H4 (cell line): ENCODE data around the gene VPS35L. TPM values are rescaled to one million over a fixed set of nuclear protein-coding genes. Genes with fewer than 3 reads are reported as not detected.

Experiments used
- DNase-seq: peaks from one replicate; pipeline ENCODE4 v3.0.0-alpha.2; 2015; ENCODE audit warnings: low spot score
- total RNA-seq: library from RNA; depleted of rRNA; stranded (reverse); fragments of >200 nt; shearing (Covaris generic); gene quantifications from 2 replicates; pipeline ENCODE4 v1.2.3, GENCODE V29; 2014; rRNA removed

VPS35L gene
- total RNA-seq, 1 experiment from 2014 or later: 32.9 TPM

DNA sequence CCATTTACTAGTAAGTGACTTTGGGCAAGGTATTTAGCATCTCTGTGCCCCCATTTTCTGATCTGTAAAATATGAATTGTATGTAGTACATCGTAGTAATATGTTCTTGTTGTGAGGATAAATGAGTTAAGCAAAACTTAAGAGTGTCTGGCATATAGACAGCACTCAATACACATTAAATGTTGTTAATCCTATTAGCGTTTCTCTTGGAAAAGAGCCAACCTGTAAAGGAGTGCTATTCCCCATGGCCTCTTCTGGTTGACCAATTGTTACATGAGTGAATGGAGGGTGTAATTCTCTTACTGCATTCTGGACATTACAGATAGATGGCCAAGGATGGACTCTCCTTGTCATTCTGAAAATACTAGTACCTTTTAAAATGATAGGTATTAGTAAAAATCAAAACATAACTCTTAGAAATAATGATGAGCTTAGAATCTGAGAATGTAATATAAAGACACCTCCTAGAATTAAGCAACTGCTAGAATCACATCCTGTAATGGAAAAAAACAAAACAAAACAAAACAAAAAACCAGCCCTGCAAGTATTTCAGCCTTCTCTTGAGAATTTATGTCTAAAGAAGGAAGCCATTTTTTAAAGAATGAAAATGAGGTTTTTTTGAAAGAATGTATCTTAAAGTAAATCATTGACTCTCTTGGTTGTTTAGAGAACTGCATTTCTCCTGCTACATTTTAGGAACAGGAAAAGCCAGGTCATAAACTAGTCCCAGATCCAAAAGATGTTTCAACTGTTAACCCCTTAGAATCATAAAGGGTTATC, 193.1 kb downstream of the VPS35L start:
- no peak for DNase-seq

DNA sequence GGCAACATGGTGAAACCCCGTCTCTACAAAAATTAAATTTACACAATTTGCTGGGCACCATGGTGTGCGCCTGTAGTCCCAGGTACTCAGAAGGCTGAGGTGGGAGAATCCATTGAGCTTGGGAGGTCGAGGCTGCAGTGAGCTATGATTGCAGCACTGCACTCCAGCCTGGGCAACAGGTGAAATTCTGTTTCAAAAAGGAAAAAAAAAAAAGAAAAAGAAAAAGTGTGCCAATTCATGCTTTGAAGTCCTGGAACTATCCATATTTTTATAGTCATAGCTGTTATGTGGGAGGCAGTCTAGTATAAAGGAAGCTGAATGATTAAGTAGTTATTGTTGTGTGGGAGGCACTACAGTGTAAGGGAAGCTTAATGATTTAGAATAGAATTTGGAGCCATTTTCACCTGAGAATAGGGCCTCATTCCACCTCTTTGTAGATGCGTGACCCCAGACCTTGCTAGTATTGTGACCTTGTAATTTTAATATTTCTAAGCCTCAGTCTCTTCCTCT, 194.1 kb downstream of the VPS35L start:
- DNase-seq: no peak

Other genes starting within 250 kb of the VPS35L start
- not detected in 2 replicates for gene TMC5, start 137.8 kb upstream of the VPS35L start, total RNA-seq
- 87.4 and 87.7 TPM in 2 replicates for gene GDE1, start 33.6 kb upstream of the VPS35L start, total RNA-seq
- gene CCP110, start 31.8 kb upstream of the VPS35L start, total RNA-seq: 7.0 and 8.0 TPM in 2 replicates
- 12.6 and 29.0 TPM in 2 replicates for gene KNOP1, start 162.5 kb downstream of the VPS35L start, total RNA-seq
- 11.7 and 16.2 TPM in 2 replicates for gene IQCK, start 162.6 kb downstream of the VPS35L start, total RNA-seq